HG02970 (cell line): ENCODE data around the gene CNNM3.

Experiments
- ATAC-seq: cut with Tn5 transposase; IDR thresholded peaks from one replicate; pipeline ENCODE4 v1.9.1; 2021; ENCODE audit warnings: mild to moderate bottlenecking, moderate library complexity, moderate number of reproducible peaks; ENCODE audit not compliant: unreplicated experiment, low FRiP score

Gene CNNM3

GRCh38 chr2:96838345-96839292, 22.6 kb downstream of the CNNM3 start:
- ATAC-seq = no peak

- ATAC-seq = no peak
Observed at GRCh38 chr2:96839293-96839874, 23.3 kb downstream of the CNNM3 start.

- ATAC-seq = no peak
Observed at GRCh38 chr2:96839875-96840850, 24.1 kb downstream of the CNNM3 start.

- ATAC-seq = no peak
Observed at GRCh38 chr2:96841701-96842495, 25.8 kb downstream of the CNNM3 start.

- no peak for ATAC-seq
Observed at GRCh38 chr2:96842600-96842999, 26.5 kb downstream of the CNNM3 start.

GRCh38 chr2:96843538-96844268, 27.6 kb downstream of the CNNM3 start, which contains the start of gene ANKRD23:
Gene ANKRD23 (minus strand): TSS chr2:96844021. CDS start chr2:96843992, 29 bp downstream.
- no peak for ATAC-seq

GRCh38 chr2:96844405-96844808, 28.3 kb downstream of the CNNM3 start:
- ATAC-seq = no peak

GRCh38 chr2:96846825-96847224, 30.8 kb downstream of the CNNM3 start:
- no peak for ATAC-seq

GRCh38 chr2:96847586-96847985, 31.5 kb downstream of the CNNM3 start:
- ATAC-seq = no peak

GRCh38 chr2:96848264-96848663, 32.2 kb downstream of the CNNM3 start:
- no peak for ATAC-seq

GRCh38 chr2:96852667-96853066, 36.6 kb downstream of the CNNM3 start:
- no peak for ATAC-seq

- ATAC-seq = no peak
Observed at GRCh38 chr2:96853321-96853720, 37.3 kb downstream of the CNNM3 start.

- peak; percentile 24 for ATAC-seq
Observed at GRCh38 chr2:96856776-96857666, 41.0 kb downstream of the CNNM3 start.

- peak; percentile 93 for ATAC-seq
Observed at GRCh38 chr2:96857667-96858372, 41.8 kb downstream of the CNNM3 start, which contains the start of gene ANKRD39. Gene ANKRD39 (minus strand): TSS chr2:96858016. CDS start chr2:96857987, 29 bp downstream.

GRCh38 chr2:96859099-96859649, 43.1 kb downstream of the CNNM3 start:
- ATAC-seq = no peak

- no peak for ATAC-seq
Observed at GRCh38 chr2:96859681-96860064, 43.6 kb downstream of the CNNM3 start.
